Endothelial cell (in vitro differentiated cells): ENCODE measurements around the gene MYO15B. TPM values are rescaled to one million over a fixed set of nuclear protein-coding genes. Genes with fewer than 3 reads are reported as not detected.
"Not testable (repeated sequence)": the region's sequence is repeated elsewhere in the genome, so short reads cannot be mapped to it uniquely, and the experiment has no call there.

ENCODE experiments used
- DNase-seq: peaks from one replicate; pipeline ENCODE4 v3.0.0; 2021; ENCODE audit warnings: low spot score
- H3K27ac Mint-ChIP-seq: one replicate; pipeline ENCODE4 v1.8.0; 2021; ENCODE audit warnings: mixed read lengths, inconsistent platforms; ENCODE audit not compliant: unreplicated experiment
- H3K27me3 Mint-ChIP-seq: one replicate; pipeline ENCODE4 v1.8.0; 2021; ENCODE audit warnings: mild to moderate bottlenecking, moderate library complexity, mixed read lengths, inconsistent platforms; ENCODE audit not compliant: unreplicated experiment
- H3K36me3 Mint-ChIP-seq: one replicate; pipeline ENCODE4 v1.8.0; 2021; ENCODE audit warnings: mild to moderate bottlenecking, low read depth, mixed read lengths, inconsistent platforms; ENCODE audit not compliant: unreplicated experiment
- H3K4me1 Mint-ChIP-seq: one replicate; pipeline ENCODE4 v1.8.0; 2021; ENCODE audit warnings: mild to moderate bottlenecking, mixed read lengths, inconsistent platforms; ENCODE audit not compliant: unreplicated experiment
- H3K4me3 Mint-ChIP-seq: one replicate; pipeline ENCODE4 v1.8.0; 2021; ENCODE audit warnings: mild to moderate bottlenecking, mixed read lengths, inconsistent platforms; ENCODE audit not compliant: unreplicated experiment
- H3K9me3 Mint-ChIP-seq: one replicate; pipeline ENCODE4 v1.8.0; 2021; ENCODE audit warnings: mixed read lengths, inconsistent platforms; ENCODE audit not compliant: unreplicated experiment
- CTCF ChIP-seq: fragments of 200-600 bp; sonication (generic); IDR thresholded peaks from one replicate; pipeline ENCODE4 v1.5.0; 2021; ENCODE audit warnings: antibody characterized with exemption; ENCODE audit not compliant: unreplicated experiment
- total RNA-seq: library from RNA; stranded (reverse); fragmentation: NEBNext Ultra II Directional; extraction: Animal tissue kit (Norgen Biotek cat#: 25700); gene quantifications from one replicate; pipeline ENCODE4 v1.2.1, GENCODE V29; 2021; ENCODE audit not compliant: unreplicated experiment

Gene MYO15B
- total RNA-seq, 1 donor from 2014 or later = 224 TPM

GRCh38 chr17:75590849-75591721 is 3.5 kb downstream of the MYO15B start:
- TF ChIP-seq CTCF = no peak
- peaks cover 6% of the 10 kb centered on the region for H3K27me3 Mint-ChIP-seq
- H3K36me3 Mint-ChIP-seq = no peaks in the 10 kb centered on the region
- H3K4me1 Mint-ChIP-seq = no peaks in the 10 kb centered on the region
- H3K4me3 Mint-ChIP-seq = peak overlapping the region; percentile 80
- H3K9me3 Mint-ChIP-seq = no peaks in the 10 kb centered on the region
- DNase-seq = no peak
- peak overlapping the region; percentile 24 for H3K27ac Mint-ChIP-seq

GRCh38 chr17:75591722-75592302 is 4.2 kb downstream of the MYO15B start:
- no peak for DNase-seq
- Mint-ChIP-seq H3K27me3 (peaks cover 6% of the 10 kb centered on the region), H3K27ac (no peak overlapping the region), H3K36me3 (no peaks in the 10 kb centered on the region), H3K9me3 (no peaks in the 10 kb centered on the region), H3K4me3 (no peak overlapping the region), H3K4me1 (no peaks in the 10 kb centered on the region)
- TF ChIP-seq CTCF = no peak

DNA sequence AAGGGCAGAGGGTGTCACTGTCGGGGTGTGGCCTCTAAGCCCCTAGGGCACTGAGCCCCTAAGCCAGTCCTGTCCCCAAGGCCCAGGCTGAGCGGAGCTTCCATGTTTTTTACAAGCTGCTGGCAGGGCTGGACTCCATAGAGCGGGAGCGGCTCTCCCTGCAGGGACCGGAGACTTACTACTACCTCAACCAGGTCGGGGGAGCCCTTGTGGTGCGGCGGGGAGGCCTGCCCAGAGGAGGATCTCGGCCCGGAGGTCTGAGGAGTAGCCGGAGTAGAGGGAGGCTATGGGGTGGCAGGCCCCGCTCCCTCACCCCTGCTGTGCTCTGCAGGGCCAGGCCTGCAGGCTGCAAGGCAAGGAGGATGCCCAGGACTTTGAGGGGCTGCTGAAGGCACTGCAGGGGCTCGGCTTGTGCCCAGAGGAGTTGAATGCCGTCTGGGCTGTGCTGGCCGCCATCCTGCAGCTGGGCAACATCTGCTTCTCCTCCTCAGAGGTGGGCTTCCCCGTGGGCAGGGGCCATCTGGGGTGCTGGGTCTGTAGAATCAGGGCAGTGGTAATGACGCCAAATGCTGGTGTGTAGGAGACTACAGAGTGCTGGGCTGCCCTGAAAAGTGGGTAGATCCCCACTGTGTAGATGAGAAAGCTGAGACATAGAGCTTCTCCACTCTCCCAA is 4.9 kb downstream of the MYO15B start:
- no peak for DNase-seq
- Mint-ChIP-seq H3K27ac (no peak overlapping the region), H3K4me1 (no peaks in the 10 kb centered on the region), H3K9me3 (no peaks in the 10 kb centered on the region), H3K36me3 (no peaks in the 10 kb centered on the region), H3K27me3 (peaks cover 8% of the 10 kb centered on the region), H3K4me3 (no peak overlapping the region)
- no peak for TF ChIP-seq CTCF

DNA sequence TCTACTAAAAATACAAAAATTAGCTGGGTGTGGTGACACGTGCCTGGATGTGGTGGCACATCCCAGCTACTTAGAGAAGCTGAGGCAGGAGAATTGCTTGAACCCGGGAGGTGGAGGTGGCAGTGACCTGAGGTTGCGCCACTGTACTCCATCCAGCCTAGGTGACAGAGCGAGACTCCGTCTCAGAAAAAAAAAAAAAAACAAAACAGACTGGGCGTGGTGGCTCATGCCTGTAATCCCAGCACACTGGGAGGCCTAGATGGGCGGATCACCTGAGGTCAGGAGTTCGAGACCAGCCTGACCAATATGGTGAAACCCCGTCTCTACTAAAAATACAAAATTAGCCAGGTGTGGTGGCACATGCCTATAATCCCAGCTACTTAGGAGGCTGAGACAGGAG is 5.8 kb downstream of the MYO15B start:
- not testable (repeated sequence) for H3K4me1 Mint-ChIP-seq, H3K36me3 Mint-ChIP-seq, H3K4me3 Mint-ChIP-seq

DNA sequence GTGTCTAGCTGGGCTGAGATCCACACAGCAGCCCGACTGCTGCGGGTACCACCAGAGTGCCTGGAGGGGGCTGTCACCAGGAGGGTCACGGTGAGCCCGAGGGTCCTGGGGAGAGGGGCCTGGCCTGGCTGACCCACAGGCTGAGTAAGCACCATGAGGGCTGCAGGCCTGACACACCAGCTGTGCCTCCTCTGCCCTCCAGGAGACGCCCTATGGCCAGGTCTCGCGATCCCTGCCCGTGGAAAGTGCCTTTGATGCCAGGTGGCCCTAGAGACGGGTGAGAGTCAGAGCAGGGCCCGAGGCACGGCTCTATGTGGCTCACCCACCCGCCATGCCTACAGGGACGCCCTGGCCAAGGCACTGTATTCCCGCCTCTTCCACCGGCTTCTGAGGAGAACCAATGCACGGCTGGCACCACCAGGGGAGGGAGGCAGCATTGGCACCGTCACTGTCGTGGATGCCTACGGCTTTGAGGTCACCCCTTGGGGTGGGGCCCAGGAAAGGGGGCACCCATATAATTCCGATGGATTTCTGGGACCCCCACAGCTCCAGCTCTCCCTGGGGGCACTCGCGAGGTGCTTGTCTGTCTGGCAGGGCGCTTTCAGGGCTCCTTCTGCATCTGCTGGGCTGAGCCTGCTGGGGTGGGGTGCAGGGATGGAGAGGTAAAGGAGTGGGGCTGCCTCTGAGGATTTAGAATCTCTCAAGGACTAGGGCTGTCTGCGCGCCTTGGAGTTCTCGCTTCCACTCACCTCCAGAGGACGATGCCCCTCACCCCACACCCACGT is 7.1 kb downstream of the MYO15B start:
- no peak for TF ChIP-seq CTCF
- Mint-ChIP-seq H3K4me1 (no peaks in the 10 kb centered on the region), H3K4me3 (no peak overlapping the region), H3K9me3 (no peaks in the 10 kb centered on the region), H3K36me3 (no peaks in the 10 kb centered on the region), H3K27me3 (peaks cover 4% of the 10 kb centered on the region), H3K27ac (no peak overlapping the region)
- no peak for DNase-seq

More for the DNA sequence above, 5.8 kb downstream of the MYO15B start:
- H3K27ac Mint-ChIP-seq, H3K27me3 Mint-ChIP-seq, H3K9me3 Mint-ChIP-seq, DNase-seq: not testable (repeated sequence)
